AG09319 (cell line): ENCODE results near the gene NFIB.

ENCODE experiments used
- DNase-seq: peaks from one replicate; pipeline ENCODE4 v3.0.0-alpha.2; 2010; ENCODE audit warnings: low read depth; ENCODE audit errors: extremely low read depth
- CTCF ChIP-seq: IDR thresholded peaks from 2 replicates; pipeline ENCODE4 v1.5.1; 2011; ENCODE audit warnings: low read depth, mild to moderate bottlenecking, inconsistent platforms, low read length, moderate library complexity

Gene NFIB

GRCh38 chr9:14203356-14204056, 110.4 kb downstream of the NFIB start:
- no peak for TF ChIP-seq CTCF
- DNase-seq = no peak

GRCh38 chr9:14198841-14199455, 115.0 kb downstream of the NFIB start:
- DNase-seq = no peak
- TF ChIP-seq CTCF = no peak

GRCh38 chr9:14198047-14198840, 115.7 kb downstream of the NFIB start:
- TF ChIP-seq CTCF = no peak
- no peak for DNase-seq

- no peak for TF ChIP-seq CTCF
- DNase-seq = no peak
Measured at GRCh38 chr9:14197325-14197858, 116.5 kb downstream of the NFIB start.

- no peak for TF ChIP-seq CTCF
- no peak for DNase-seq
Measured at GRCh38 chr9:14193328-14193990, 120.5 kb downstream of the NFIB start.

- DNase-seq = no peak
- no peak for TF ChIP-seq CTCF
Measured at GRCh38 chr9:14192556-14192955, 121.4 kb downstream of the NFIB start.
